GM21619 (cell line): ENCODE measurements around the gene HOXC11.

Experiments
- ATAC-seq: cut with Tn5 transposase; IDR thresholded peaks from one replicate; pipeline ENCODE4 v1.9.1; 2021; ENCODE audit not compliant: unreplicated experiment

The HOXC11 gene

DNA sequence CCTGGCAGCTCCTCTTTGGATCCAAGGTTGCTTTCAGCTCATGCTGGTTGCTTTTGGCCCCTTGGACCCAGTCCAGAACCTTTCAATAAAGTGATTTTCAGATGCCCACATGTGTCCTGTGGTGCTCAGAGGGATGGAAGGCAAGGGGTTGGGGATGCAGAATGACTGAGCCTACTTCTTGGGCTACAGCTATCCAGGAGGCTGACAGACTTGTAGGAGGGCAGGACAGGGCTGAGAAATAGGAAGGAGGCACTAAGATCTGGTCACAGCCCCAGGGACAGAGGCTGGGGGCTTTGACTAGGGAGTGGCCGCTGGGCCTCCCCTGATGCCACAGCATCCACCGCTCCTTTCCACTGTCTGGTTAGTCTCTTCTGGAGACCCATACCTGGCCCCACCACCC, 1.2 kb upstream of the HOXC11 start:
- ATAC-seq = no peak

DNA sequence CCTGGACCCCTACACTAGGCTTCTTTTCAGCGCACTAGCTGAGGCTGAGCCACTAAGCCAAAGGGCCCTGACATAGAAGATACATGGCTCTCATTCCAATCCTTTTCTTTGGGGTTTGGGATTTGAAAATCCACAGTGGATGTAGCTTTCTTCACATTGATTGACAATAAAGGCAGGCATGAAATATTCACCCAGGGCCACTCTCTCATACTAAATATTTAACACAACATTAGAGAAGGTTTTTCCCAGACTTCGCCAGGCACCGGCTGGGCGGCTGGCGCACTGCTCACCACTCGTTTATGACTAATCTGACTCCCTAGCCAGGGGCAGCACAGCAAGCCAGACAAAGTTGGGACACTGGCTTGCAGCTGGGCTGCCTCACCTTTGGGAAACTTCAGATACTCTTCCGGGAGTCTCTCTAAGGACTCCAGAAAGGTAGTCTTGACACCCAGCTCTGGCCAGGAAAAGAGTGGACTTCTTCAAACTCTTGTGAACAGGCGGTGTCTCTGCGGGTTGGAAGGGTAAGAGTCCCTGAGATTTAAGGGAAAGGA, 699 bp upstream of the HOXC11 start:
- no peak for ATAC-seq

DNA sequence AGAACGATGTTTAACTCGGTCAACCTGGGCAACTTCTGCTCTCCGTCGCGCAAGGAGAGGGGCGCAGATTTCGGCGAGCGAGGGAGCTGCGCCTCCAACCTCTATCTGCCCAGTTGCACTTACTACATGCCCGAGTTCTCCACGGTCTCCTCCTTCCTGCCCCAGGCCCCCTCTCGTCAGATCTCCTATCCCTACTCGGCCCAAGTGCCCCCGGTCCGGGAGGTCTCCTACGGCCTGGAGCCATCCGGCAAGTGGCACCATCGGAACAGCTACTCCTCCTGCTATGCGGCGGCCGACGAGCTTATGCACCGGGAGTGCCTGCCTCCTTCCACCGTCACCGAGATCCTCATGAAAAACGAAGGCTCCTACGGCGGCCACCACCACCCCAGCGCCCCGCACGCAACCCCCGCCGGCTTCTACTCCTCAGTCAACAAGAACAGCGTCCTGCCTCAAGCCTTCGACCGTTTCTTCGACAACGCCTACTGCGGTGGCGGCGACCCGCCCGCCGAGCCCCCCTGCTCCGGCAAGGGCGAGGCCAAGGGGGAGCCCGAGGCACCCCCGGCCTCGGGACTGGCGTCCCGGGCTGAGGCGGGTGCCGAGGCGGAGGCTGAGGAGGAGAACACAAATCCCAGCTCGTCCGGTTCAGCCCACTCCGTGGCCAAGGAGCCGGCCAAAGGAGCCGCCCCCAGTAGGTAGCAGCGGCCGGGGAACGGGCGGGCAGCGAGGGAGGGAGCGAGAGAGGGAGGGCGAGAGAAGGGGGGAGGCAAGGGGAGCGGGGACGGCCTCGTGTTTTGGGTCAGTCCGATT, 513 bp downstream of the HOXC11 start:
- no peak for ATAC-seq

DNA sequence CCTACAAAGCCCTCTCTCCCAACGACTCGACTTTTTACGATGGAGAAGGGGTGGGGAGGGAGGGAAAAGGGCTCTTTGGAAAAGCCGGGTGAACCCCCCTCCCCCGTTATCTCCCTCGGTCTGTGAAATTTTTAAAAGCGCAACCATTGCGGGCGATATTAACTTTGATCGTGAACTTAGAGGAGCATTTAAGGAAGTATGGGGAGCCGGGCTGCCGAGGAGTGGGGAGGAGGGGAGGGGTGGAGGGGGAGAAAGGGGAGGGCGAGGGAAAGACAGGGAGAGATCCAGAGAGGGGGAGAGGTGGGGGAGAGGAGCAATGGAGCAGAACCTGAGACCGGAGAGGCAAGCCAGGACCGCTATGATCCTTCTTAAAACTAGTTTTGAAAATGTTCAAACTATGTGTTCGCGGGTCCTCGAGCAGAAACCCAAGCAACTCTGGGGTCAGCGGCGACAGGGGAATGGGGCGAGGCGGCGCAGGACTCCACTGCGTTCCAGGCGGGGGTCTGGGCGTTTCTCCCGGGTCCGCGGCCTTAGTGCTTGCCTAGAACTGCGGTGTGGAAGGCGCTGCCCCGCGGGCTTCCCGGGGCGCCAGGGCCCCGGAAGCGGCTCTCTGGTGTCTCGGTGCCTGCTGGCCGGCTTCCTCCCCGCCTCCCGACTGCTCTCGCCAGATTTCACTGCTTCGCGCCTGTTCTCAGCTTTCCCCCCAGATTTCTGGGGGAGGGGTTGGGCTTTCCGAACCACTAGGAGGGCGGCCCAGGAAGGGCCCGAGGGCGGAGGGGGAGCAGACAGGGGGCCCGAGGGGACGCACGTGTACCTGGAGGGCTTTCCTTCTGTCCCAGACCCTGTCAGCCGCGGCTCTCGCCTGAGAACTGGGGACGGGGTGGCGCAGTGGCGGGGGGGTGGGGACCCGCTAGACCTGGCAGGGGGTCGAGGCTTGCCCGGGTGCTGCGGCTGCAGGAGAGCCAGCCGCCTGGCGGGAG, 1.4 kb downstream of the HOXC11 start, which contains the start of gene HOTAIR:
TSS of gene HOTAIR (minus strand) at position 871 of the 980 bp plus-strand sequence.
- ATAC-seq = no peak

DNA sequence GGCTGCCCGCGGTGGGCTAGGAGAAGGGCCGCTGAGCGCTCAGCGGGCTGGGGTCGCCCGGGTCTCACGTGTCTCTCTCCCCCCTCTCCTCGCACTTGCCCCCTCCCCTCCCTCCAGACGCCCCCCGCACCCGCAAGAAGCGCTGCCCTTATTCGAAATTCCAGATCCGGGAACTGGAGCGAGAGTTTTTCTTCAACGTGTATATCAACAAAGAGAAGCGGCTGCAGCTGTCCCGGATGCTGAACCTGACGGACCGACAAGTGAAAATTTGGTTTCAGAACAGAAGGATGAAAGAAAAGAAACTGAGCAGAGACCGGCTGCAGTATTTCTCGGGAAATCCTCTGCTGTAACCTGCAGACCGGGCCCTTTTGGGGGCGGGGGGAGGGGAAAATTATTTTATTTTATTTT, 2.1 kb downstream of the HOXC11 start:
- no peak for ATAC-seq

DNA sequence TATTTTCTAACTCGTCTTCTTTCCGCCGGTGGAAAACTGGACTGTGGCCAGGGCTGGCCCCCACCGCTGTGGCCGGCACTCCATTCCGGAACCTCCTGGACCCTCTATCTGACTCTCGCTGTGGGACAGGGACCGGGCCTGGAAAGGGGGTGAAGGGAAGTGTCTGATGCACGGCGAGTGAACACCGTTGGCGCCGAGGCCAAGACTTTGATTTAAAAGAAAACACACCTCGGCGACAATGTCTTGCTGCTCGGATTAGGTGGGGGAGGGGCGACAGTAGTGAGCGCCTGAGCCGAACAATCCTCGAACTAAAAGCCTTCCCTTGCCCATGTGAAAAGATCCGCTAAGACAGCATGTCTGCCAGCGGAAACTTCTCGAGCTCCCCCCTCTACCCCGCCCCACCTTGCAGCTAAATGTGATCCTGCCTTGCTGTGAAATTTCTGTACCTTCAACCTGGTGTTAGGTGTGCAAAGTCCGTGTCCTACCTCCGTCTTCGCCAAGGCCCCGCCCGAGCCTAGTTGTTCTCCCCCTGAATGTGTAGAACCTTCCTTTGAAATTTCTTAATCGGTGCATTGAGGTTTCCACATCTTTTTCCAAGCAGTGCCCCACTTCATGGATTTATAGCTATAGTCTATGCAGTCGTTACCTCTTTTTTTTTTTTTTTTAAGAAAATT, 2.7 kb downstream of the HOXC11 start:
- no peak for ATAC-seq

DNA sequence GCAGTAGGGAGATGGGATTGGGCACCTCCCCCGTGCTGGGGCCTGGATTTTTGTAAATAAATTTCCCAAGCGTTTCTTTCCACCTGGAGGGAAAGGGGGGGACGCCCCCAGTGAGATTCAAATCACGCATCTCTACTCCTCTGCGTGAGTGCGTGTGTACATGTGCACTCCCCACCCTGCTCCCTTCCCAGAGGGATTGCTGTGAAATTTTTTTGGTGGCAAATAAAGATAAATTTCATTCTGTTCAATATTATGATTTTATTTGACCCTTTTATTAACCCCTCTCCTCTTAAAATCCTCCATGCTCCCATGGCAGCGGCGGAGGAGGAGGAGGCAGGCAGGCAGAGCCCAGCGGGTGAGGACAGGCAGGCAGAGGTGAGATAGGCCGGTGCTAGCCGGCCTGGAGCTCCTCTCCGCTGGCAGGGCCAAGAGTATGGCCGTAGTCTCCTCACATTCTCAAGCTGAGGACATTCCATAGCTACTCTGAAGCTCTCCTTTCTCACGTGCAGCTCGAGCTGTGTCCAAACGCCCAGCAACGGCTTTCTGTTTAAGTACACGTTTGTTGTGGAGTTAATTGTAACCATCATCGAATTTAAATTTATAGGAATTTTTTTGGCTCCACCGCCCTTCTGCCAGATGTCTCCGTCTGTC, 3.4 kb downstream of the HOXC11 start:
- no peak for ATAC-seq

DNA sequence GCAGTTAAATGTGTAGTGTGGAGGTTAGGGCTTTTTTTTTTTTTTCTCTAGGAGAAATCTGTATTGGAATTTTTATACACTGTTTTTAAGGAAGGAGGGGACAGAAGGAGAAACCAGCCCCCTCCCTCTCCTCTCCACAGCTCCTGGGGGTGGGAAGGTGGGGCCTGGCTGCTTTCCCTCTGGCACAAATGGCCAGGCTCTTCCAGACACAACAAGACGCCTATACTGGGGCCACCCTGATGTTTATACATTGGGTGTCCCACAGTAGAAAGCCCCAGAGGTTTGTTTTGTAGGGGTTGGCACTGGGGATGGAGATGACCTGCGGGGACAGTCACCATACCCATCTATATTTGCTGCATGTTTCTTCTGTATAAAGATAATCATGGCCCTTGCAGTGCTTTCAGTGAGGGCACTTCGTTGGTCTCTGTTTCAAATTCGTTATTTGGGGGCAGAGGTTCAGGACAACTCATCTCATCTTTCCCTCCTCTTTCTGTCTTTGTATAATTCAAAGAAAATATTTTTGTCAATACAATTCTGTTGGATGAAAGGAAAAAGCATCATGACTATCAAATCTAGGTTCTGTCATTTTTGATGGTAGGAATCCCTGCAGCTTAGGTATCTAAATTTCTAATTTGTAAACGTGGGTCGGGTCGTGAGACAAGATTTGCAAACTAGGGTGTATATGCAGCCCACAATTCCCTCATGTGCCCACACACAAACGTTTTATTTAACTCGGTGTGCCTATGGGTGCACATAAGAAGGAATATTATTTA, 4.1 kb downstream of the HOXC11 start:
- no peak for ATAC-seq

DNA sequence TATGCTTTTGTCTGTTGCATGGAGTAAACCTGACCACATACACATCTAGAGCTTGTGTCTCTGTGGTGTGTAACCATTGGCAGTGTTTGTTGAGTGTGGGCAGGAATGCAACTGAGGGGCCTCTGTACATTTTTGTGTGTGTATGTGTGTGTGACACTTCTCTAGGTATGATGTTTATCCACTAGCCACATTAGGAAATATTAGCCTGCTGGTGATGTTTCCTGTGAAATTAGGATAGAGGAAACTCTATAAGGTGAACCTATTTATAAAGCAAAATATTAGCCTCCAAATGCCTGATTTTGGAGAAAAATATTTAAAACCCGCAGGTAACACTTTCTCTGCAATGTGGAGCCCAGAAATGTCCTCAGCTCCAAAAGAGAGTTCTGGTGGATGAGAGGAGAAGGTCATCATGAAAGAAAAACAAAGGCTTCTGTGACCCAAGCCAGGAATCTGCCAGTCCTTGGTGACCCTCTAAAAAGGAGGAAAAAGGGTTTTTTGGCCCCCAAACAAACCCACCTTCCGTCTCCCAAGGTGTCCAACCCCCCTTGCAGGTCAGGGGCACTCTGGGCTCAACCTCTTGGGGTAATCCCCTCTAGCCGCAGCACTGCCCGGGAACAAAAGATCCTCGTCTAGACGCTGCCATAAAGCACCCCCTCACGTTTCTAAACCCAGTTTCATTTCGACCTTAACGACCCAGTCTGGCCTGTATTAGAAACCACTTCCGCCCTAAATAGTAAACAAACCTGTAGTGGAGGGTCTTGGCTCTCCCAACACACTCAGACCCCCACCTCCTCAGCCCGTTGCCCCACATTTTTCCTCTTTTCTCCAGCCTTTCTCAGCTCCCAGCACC, 4.9 kb downstream of the HOXC11 start:
- no peak for ATAC-seq

DNA sequence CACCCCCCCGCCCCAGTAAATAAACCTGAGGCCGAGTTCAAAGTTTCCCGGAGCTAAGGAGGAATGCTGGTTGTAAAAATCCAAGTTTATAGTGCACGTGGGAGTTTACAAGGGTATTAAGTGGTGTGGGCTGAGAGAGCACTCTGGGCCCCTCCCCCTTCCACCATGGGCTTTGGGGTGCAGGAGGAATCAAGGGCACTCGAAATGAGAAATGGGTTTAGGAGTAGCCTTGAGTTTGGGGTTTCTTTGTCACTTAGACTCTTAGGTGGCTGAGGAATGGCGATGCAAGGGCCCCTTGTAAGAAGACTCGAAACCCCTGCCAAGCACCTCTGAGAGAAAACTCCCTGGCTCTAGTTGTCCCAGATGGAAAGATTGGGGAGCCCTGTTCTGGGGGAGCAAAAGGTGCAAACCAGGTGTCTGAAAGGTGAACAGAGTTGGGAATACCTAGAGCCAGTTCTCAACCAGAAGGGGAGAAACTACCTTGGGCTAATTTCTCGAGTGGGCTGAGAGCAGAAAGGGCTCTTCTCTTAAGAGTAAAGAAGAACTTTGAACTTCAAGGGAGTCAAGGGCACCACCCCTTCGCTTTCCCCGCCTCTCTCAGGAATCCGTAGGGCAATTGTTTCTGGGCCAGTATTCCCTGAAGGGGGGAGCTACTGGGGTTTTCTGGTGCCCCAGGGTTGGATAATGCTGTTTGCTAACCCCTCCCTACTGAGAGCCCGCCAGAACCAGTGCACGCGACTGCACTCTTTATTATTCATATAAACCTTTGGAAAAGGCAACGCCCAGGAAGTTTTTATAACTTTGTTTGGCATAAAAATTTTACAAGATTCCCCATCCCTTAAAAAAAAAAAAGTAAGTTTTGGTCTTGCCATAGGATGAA, 5.8 kb downstream of the HOXC11 start:
- ATAC-seq = no peak

DNA sequence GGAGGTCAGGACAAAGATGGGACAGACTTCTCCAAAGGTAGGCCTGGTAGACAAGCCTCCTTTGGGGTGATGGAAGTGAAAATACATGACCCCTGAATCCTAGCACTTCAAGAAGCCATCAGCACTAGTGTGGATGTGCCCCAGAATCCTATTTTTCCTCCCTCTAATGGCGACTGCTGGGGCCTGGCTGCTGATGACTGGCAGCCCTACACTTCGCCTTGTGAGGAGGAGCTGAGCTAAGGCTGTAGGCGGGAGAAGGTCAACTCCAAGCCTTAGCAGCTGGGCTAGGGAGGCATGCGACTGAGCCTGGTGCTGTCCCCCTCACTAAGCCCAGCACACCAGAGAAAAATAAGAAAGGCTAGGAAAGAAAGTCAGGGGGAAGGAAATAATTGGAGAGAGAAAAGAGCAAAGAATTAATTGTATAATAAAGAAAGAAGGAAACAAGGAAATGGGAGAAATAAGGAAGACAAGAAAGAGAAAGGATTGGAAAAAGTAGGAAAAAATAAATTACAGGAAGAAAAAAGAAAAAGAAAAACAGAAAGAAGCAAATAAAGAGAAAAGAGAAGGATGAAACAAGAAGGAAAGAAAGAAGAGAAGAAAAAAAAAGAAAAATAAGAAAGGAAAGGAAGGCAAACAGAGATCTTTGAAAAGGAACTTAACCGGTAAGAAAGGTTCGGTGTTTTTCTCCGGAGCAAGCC, 7.3 kb downstream of the HOXC11 start:
- ATAC-seq = no peak

DNA sequence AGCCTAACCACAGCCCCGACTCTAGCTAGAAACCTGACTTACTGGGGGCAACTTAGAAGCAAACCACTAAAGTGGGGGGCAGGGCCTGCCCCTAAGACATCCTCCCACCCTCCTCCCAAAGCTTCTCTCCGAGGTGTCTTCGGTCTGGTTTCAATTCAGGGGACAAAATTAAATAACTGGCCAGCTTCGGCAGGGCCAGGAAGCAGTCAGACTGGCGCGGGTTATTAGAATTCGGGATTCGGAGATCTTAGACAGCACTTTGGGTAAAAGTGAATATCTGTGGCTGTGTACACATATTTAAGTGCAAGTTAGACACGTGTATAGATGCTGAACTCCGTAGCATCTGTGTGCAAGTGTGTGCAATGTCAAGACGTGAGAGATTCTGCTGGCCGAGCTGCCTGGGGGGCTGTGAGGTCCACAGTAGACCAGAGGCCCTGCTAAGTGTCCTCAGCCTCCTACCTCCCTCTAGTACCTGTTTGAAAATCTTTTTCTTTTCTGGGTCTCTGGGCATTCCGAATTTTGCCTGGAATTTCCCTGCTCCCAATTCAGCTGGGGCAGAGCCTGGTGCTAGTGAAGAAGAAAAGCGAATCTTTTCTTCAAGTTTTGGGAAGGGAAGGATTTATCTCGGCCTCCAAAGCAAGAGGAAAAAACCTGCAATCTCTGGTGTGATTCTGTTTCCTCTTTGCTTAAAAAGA, 8.0 kb downstream of the HOXC11 start:
- no peak for ATAC-seq

DNA sequence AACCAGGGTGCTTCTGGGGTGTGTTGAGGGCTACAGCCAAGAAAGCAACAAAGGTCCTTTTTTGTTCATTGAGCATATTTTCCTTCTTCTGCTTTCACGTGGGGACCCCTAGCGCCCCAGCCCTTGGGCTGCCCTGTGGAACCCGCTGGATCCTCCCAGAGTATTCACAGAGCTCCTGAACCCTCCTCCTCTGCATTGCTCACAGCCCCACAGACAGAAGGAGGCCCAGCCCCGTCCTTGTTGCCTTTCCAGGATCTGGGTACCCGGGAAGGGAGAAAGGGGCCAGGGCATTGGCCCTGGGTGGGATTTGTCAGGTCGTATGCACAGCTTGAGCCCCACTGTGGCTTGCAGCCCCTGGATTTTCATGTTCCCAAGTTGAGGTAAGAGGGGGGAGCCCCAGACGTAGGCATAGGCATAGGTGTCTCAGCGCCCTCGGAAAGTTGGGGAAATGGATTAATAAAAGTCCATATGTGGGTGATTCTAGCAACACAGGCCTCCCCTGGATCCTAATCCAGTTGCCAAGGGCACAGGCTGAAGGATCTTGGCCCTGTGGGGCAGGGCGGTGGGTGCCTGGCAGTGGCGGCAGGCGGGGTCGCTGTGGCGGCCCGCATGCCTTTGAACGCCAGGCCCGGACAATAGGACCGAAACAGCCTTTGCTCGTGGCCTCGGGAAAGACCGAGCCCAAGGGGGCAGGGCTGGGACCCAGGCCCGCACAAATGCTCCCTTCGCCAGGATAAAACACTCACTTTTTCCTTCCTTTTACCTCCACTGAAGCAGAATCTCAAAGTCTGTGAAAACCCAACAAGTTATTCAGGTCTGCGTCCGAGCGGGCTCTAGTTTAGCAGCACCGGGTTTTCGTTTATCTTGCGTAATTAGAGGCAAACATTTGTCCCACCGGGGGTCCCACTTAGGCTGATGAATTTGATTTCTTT, 9.0 kb downstream of the HOXC11 start:
- ATAC-seq = no peak

DNA sequence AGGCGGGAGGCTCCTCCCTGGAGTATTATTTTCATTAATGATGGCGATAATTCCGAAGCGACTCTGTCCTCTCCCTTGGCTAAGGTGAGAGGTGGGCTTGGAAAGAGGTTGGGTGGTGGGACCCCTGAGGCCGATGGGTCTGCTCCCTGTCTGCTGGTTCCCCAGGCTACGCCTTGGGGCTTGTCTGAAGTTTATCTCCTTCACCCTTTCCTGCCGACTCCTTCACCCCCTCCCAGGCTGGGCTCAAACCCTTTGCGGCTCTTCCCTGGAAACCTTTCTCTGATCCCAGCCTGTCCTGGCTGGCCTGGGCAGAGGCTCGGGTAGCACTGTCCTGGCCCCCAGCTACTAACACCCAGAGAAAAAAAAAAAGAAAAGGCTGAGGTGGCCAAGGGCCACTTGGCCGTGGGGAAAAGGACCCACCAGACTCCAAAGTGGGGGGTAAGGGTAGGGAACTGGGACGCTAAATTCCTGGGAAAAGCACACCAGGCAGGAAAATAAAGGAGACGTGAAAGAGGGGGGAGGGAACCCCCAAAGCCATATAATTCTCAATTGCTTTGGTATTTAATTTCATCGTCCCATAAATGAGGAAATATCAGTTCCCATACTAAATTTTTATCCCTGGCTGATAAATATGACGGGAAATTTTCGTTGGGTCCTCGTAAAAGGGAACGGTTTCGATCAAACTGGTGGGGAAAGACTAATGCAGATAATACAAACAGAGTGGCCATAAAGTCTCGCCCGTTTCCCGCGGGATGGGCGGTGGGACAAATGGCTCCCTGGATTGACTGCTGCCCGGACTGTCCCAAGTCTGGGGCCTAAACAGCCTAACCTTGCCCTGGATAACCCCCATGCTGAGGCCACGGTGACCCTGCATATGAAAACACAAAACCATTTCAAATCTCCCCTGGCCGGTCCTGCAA, 10.0 kb downstream of the HOXC11 start:
- ATAC-seq = no peak

DNA sequence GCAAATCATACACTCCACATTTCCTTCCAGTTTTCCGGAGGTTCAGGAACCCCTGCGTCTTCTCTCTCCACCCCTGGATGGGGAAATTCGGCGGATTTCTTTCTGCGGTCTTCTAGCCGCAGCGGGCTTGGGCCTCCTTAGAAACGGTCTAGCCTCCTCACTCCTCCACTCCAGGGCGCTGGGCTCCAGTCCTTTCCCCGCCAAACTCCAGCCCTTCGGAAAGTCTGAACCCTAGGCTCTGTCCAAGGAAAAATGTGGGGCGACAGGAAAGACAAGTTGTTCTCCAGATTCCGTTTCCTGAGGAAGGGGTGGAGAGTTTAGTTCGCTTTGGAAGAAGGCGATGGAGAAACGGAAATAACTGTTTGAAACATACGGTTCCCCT, 10.6 kb downstream of the HOXC11 start:
- no peak for ATAC-seq
